Measurements from ENCODE around the gene SIRPD.

SIRPD gene

DNA sequence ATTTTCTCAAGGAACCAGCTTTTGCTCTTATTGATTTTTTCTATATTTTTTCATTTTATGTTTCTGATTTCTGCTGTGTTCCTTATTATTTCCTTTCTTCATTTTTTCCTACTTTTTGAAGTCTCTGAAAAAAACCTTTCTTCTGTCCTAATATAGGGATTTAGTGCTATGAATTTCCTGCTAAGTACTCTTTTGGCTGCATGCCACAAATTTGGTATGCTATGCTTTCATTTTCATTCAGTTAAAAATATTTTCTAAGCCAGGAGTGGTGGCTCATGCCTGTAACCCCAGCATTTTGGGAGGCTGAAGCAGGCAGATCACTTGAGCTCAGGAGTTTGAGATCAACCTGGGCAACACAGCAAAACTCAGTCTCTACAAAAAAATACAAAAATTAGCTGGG is 30.6 kb downstream of the SIRPD start:
- no peak for TF ChIP-seq YY1 (IDR thresholded peaks at IDR 0.05; ENCODE audit: low read depth)

DNA sequence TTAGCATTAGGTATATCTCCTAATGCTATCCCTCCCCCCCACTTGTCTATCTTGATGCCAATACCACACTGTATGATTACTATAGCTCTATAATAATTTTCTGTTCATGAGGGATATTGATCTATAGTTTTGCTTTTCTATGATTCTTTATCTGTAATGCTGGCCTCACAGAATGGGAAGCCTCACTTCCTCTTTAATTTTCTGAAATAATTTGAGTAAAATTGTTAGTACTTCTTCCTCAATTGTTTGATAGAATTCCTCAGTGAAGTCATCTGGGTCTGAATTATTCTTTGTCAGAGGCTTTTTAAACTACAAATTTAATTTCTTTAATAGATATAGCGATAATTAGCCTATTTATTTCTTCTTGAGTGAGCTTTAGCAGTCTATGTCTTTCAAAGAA is 31.2 kb downstream of the SIRPD start:
- TF ChIP-seq TEAD4 (IDR thresholded peaks at IDR 0.05): no peak
- TF ChIP-seq EGR1 (IDR thresholded peaks at IDR 0.05): no peak

DNA sequence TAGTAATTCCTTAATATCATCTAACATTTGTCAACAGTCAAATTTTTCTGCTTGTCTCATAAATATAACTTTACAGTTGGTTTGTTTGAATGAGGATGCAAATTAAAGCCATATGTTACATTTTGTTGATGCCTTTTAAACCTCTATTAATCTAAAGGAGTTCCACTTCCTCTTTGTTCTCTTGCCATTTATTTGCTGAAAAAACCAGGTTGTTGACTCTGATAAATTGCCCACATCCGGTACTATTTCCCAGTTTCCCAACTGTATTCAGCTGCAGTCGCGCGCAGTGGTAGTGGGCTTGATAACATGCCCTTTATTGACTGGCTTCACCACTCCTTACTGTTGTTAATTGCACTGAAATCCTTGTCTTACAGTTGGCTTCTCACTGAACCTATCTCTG is 33.5 kb downstream of the SIRPD start:
- TF ChIP-seq EP300 (IDR thresholded peaks at IDR 0.05; ENCODE audit: borderline replicate concordance) (no peak), EGR1 (IDR thresholded peaks at IDR 0.05) (no peak), YY1 (IDR thresholded peaks at IDR 0.05; ENCODE audit: low read depth) (no peak), FOXM1 (IDR thresholded peaks at IDR 0.05; ENCODE audit: borderline replicate concordance, low read depth) (no peak), TAF1 (IDR thresholded peaks at IDR 0.05; ENCODE audit: low read depth) (no peak), CEBPB (IDR thresholded peaks at IDR 0.05) (no peak), ZBTB7A (IDR thresholded peaks at IDR 0.05; ENCODE audit: low read depth) (no peak), NFIC (IDR thresholded peaks at IDR 0.05) (no peak), CREB1 (IDR thresholded peaks at IDR 0.05; ENCODE audit: low read depth) (no peak), RAD21 (IDR thresholded peaks at IDR 0.05; ENCODE audit: low read depth) (no peak), TEAD4 (IDR thresholded peaks at IDR 0.05) (no peak), TCF12 (IDR thresholded peaks at IDR 0.05; ENCODE audit: low read depth) (no peak)
- TF ChIP-seq, protein P1, sequence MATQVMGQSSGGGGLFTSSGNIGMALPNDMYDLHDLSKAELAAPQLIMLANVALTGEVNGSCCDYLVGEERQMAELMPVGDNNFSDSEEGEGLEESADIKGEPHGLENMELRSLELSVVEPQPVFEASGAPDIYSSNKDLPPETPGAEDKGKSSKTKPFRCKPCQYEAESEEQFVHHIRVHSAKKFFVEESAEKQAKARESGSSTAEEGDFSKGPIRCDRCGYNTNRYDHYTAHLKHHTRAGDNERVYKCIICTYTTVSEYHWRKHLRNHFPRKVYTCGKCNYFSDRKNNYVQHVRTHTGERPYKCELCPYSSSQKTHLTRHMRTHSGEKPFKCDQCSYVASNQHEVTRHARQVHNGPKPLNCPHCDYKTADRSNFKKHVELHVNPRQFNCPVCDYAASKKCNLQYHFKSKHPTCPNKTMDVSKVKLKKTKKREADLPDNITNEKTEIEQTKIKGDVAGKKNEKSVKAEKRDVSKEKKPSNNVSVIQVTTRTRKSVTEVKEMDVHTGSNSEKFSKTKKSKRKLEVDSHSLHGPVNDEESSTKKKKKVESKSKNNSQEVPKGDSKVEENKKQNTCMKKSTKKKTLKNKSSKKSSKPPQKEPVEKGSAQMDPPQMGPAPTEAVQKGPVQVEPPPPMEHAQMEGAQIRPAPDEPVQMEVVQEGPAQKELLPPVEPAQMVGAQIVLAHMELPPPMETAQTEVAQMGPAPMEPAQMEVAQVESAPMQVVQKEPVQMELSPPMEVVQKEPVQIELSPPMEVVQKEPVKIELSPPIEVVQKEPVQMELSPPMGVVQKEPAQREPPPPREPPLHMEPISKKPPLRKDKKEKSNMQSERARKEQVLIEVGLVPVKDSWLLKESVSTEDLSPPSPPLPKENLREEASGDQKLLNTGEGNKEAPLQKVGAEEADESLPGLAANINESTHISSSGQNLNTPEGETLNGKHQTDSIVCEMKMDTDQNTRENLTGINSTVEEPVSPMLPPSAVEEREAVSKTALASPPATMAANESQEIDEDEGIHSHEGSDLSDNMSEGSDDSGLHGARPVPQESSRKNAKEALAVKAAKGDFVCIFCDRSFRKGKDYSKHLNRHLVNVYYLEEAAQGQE (IDR thresholded peaks at IDR 0.05; ENCODE audit: low read depth): no peak
- TF ChIP-seq, protein P2, sequence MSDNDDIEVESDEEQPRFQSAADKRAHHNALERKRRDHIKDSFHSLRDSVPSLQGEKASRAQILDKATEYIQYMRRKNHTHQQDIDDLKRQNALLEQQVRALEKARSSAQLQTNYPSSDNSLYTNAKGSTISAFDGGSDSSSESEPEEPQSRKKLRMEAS (IDR thresholded peaks at IDR 0.05): no peak
- TF ChIP-seq, protein P3, sequence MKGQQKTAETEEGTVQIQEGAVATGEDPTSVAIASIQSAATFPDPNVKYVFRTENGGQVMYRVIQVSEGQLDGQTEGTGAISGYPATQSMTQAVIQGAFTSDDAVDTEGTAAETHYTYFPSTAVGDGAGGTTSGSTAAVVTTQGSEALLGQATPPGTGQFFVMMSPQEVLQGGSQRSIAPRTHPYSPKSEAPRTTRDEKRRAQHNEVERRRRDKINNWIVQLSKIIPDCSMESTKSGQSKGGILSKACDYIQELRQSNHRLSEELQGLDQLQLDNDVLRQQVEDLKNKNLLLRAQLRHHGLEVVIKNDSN (IDR thresholded peaks at IDR 0.05): no peak

DNA sequence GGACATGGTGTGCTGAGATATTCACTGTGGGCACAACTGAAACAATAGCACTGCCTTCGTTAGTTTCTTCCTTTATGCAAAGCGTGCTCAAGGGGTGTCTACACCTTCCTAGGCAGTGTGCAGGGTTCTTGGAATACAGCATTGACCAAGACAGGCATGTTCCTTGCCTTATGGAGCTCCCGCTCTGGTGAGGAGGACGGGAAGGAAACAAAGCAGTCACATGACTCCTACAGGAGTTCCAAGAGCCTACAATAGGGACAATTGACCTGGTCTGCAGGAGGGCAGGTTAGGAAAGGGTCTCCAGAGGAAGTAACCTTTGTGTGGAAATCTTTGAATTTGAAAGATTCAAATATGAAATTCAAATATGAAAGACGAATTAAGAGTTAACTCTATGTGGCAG is 40.5 kb downstream of the SIRPD start:
- TF ChIP-seq CEBPB (IDR thresholded peaks at IDR 0.05) (no peak), TEAD4 (IDR thresholded peaks at IDR 0.05) (no peak), CREB1 (IDR thresholded peaks at IDR 0.05; ENCODE audit: low read depth) (no peak), FOXM1 (IDR thresholded peaks at IDR 0.05; ENCODE audit: borderline replicate concordance, low read depth) (no peak), EGR1 (IDR thresholded peaks at IDR 0.05) (no peak), EP300 (IDR thresholded peaks at IDR 0.05; ENCODE audit: borderline replicate concordance) (no peak), YY1 (IDR thresholded peaks at IDR 0.05; ENCODE audit: low read depth) (no peak), TAF1 (IDR thresholded peaks at IDR 0.05; ENCODE audit: low read depth) (no peak)
- TF ChIP-seq, protein P2 (IDR thresholded peaks at IDR 0.05): no peak

DNA sequence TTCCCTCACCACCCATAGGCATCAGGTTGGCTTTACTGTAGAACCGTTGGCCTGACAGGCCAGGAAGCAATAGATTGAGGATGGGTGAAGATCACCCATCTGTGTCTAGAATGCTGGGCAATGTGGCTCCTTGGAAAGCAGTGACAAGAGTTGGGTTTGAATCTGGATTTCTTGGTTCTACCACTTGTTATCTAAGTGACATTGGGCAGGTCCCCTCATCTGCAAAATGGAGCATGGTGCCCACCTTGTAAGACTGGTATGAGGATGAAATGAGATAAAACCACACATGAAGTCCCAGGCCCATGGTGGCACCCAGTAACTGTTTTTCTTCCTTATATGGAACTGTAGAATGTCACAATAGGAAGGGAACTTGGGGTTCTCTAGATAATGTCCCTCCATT is 43.7 kb downstream of the SIRPD start:
- TF ChIP-seq, protein P3 (IDR thresholded peaks at IDR 0.05): no peak
- TF ChIP-seq EGR1 (IDR thresholded peaks at IDR 0.05) (no peak), TAF1 (IDR thresholded peaks at IDR 0.05; ENCODE audit: low read depth) (no peak), TEAD4 (IDR thresholded peaks at IDR 0.05) (no peak), YY1 (IDR thresholded peaks at IDR 0.05; ENCODE audit: low read depth) (no peak), TCF12 (IDR thresholded peaks at IDR 0.05; ENCODE audit: low read depth) (no peak)
- TF ChIP-seq, protein P2 (IDR thresholded peaks at IDR 0.05): no peak
- TF ChIP-seq, protein P1 (IDR thresholded peaks at IDR 0.05; ENCODE audit: low read depth): no peak

DNA sequence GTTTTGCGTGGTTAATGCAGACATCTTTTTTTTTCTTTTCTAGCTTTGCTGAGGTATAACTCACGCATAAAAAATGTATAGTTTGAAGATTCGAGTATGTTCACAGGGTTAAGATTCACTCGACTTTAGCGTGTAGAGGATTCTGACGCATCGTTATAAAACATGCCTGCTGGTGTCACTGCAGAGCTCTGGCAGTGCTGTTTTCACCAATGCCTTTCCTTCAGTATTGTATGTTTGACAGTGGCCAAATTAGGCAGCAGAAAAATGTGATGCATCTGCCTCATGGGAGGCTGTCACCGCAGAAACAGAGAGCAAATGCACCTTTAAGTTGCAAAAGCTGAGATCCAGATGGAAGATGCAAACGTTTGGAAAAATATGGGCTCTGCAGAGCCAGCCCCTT is 48.3 kb downstream of the SIRPD start:
- TF ChIP-seq EP300 (IDR thresholded peaks at IDR 0.05; ENCODE audit: borderline replicate concordance) (no peak), RAD21 (IDR thresholded peaks at IDR 0.05; ENCODE audit: low read depth) (peak; percentile 30; the same call in 1 of the 2 replicates)

DNA sequence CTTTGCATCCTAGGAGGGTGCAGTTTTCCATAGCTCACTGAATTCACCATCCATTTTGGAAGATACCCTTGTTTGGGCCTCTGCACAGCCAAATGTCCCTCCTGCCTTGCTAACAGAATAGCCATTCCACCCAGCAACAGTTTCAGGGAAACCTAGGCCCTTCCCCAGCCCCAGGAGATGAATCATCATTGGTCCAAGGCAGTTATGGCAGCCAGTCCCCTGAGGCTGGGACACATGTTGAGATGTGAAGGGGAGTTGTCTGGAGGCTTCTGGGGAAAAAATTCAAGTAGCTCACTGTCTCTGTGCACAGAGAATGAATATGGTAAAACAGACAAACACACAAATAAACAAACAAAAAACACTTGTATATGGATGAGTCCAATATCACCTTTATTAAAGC is 48.9 kb downstream of the SIRPD start:
- TF ChIP-seq RAD21 (IDR thresholded peaks at IDR 0.05; ENCODE audit: low read depth): no peak

Data from Ishikawa (cell line).